ENCODE data around the gene ATF5. TPM values are rescaled to one million over a fixed set of nuclear protein-coding genes. Genes with fewer than 3 reads are reported as not detected.

Gene ATF5
- total RNA-seq, 6 experiments from 2014 or later = 475 to 1,724 (median 619) TPM

DNA sequence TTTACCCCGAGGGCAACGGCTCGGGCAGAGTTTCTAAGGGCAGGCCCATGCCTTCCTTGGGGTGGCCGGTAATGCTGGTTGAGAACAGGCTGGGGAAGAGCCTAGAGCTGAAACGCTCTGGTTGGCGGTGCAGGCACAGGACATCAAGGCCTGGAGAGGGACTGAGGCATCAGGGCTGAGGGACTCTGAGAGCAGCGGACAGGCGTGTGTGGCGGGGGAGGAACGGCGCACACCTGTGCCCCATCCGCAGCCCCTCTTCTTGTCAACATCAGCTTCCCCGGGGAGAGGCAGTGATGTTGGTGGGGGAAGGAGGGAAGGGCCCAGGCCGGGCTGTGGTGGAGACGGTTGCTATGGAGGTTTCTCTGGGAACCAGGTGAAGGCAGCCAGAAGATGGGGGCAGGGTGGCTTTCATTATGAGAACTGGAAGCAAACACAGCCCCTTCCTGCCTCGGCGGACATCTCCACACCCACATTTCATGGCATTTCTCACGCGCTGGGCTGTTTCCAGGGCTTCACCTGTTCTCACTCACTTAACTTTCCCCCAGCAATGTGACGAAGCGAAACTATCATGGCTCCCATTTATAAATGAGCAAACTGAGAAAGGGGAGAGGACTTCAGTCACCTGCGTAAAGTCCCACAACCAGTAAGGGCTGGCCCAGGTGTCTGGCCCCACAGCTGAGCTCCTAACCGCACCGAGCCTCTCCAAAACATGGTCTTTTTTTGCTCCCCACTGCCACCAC is 8.2 kb upstream of the ATF5 start:
- H3K9me3 ChIP-seq = no peaks in the 10 kb centered on the region
- no peaks in the 10 kb centered on the region for H3K27me3 ChIP-seq
- DNase-seq (peak in 1 of 3 donors; percentile 17), ATAC-seq (no peak)
- H3K4me3 ChIP-seq = no peak overlapping the region
- H3K27ac ChIP-seq = no peak overlapping the region
- TF ChIP-seq, protein P1, sequence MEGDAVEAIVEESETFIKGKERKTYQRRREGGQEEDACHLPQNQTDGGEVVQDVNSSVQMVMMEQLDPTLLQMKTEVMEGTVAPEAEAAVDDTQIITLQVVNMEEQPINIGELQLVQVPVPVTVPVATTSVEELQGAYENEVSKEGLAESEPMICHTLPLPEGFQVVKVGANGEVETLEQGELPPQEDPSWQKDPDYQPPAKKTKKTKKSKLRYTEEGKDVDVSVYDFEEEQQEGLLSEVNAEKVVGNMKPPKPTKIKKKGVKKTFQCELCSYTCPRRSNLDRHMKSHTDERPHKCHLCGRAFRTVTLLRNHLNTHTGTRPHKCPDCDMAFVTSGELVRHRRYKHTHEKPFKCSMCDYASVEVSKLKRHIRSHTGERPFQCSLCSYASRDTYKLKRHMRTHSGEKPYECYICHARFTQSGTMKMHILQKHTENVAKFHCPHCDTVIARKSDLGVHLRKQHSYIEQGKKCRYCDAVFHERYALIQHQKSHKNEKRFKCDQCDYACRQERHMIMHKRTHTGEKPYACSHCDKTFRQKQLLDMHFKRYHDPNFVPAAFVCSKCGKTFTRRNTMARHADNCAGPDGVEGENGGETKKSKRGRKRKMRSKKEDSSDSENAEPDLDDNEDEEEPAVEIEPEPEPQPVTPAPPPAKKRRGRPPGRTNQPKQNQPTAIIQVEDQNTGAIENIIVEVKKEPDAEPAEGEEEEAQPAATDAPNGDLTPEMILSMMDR (IDR thresholded peaks at IDR 0.05) = no peak
- TF ChIP-seq POLR2A (IDR thresholded peaks at IDR 0.05) = no peak
- 90% methylated on average over 11 of the region's 24 CpGs for WGBS (ENCODE audit: insufficient coverage, low coverage, low lambda C conversion rate, missing lambda C conversion rate)
- no peaks in the 10 kb centered on the region for H3K36me3 ChIP-seq
- H3K4me1 ChIP-seq = peaks cover 0 to 44% (median 13%) of the 10 kb centered on the region in 4 donors
- intact Hi-C loops (cut with DNase I) = no loop called here

DNA sequence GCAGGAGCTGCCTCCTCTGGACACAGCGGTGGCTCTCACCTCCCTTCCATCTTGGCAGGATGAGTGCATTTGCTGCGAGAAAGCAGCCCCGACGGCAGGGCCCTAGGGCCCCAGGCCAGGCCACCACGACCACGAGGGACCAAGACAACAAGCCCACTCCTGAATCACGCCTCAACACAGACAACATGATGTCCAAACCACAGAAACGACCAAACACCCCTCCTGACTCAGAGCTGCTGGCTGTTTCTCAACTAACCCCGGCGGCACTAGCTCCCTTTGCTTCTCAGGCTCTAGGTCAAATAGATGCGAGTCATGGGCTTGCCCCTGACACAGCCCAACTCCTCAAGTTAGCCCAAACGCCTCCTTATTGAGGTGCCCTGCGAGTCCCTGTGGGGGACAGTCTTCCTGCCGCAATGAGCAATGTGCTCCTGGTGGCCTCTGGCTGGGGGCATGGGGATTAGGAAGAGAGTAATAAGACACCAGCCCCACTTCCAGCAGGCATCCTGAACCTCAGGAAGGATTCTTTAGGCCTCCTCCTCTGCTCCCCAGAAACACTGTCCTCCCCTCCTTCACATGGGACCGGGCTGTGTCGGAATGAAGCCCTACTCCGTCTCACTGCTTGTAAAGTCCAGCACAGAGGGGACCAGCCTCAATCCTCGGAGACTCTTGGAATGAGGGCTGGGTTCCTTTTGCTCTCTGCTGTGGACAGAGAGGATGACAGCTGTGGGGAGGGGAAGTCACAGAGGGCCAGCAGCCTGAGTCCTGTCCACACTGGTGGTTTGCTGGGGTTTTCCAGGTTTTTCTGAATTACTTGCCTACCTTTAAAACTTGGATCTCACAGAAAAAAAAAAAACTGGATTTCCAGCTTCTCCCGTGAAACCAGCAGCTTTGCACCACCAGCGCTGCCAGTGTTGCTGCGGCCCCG is 6.9 kb upstream of the ATF5 start:
- intact Hi-C loops (cut with DNase I) = no loop called here
- DNase-seq (no peak), ATAC-seq (no peak)
- Histone ChIP-seq H3K4me1 (peaks cover 0 to 39% (median 13%) of the 10 kb centered on the region in 4 donors), H3K4me3 (peak overlapping the region in 2 of 3 donors; percentile 10 to 25), H3K27ac (peak overlapping the region; percentile 82 to 90 (median 90)), H3K27me3 (no peaks in the 10 kb centered on the region), H3K9me3 (no peaks in the 10 kb centered on the region), H3K36me3 (no peaks in the 10 kb centered on the region)
- 30% methylated on average over 4 of the region's 22 CpGs for WGBS (ENCODE audit: insufficient coverage, low coverage, low lambda C conversion rate, missing lambda C conversion rate)
- TF ChIP-seq POLR2A (IDR thresholded peaks at IDR 0.05) = no peak
- TF ChIP-seq, protein P1 (IDR thresholded peaks at IDR 0.05) = no peak

DNA sequence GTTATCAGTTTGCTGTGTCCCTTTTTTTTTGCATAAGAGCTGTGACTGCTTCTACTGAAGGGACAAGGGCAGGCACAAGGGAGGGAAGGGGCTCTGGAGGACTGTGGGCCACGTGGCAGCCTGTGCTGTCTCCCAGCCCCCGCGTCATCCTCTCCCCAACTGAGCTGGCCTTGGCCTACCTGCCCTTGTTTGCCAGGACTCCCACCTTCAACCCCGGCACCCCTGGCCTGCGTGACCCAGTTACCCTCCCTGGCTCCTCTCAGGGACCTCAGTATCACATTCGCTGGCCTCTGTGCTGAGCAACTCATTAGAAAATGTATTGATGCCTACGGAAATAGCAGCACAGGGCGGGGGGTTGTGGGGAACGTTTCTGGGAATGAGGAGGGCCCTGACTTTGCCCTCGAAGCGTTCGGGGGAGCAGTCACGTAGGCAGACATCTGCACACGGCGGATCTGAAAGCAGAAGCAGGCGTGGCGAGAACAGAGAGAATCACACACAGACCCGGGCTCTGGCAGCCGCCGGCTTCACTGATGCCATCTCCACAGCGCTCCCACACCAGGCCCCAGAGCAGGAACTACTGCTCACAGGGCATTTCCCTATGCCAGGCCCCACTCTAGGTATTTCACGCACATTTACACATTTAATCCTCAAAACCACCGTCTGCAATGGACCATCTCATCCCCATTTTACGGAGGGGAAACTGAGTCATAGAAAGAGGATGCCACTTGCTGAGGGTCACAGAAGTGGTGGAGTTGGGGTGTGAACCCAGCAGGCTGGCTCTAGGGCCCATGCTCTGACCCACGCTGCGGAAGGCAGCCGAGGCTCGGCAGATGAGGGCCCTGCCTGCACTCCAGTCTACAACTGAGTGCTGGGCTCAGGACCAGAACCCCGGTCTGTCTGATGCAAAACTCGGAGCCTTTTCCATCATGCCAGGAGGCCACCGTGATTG is 5.7 kb upstream of the ATF5 start:
- no peaks in the 10 kb centered on the region for H3K36me3 ChIP-seq
- intact Hi-C loops (cut with DNase I) = no loop called here
- no peaks in the 10 kb centered on the region for H3K9me3 ChIP-seq
- TF ChIP-seq POLR2A (IDR thresholded peaks at IDR 0.05) = peak; percentile 87
- TF ChIP-seq, protein P1 (IDR thresholded peaks at IDR 0.05) = no peak
- WGBS (ENCODE audit: insufficient coverage, low coverage, low lambda C conversion rate, missing lambda C conversion rate) = 31% methylated on average over 13 of the region's 31 CpGs
- H3K27ac ChIP-seq = peak overlapping the region; percentile 82 to 90 (median 90)
- peaks cover 0 to 39% (median 17%) of the 10 kb centered on the region in 4 donors for H3K4me1 ChIP-seq
- no peaks in the 10 kb centered on the region for H3K27me3 ChIP-seq
- ATAC-seq (peak; percentile 66 to 72 (median 72)), DNase-seq (peak; percentile 91 to 97 (median 94))
- peak overlapping the region in 2 of 3 donors; percentile 42 to 47 for H3K4me3 ChIP-seq

Measured in right lobe of liver (tissue), 6 donors.